Testis (tissue), 2 donors: Measurements from ENCODE around the gene ATF1.

Experiments used
- POLR2A ChIP-seq: fragments of 450-650 bp; IDR thresholded peaks from one replicate; pipeline ENCODE4 v1.6.1; 2017; ENCODE audit warnings: antibody characterized with exemption, mild to moderate bottlenecking, moderate library complexity
- TF ChIP-seq, protein P1 (sequence below), 3 experiments: fragments of 450-650 bp in 2 of 3; fragments of 200-600 bp in 1 of 3; sonication (generic) in 1 of 3; IDR thresholded peaks; one replicate each; pipeline ENCODE4 v1.5.1; 2016 to 2019; ENCODE audit warnings: antibody characterized with exemption in 3 of 3, mild to moderate bottlenecking in 2 of 3, moderate library complexity in 1 of 3

DNA sequence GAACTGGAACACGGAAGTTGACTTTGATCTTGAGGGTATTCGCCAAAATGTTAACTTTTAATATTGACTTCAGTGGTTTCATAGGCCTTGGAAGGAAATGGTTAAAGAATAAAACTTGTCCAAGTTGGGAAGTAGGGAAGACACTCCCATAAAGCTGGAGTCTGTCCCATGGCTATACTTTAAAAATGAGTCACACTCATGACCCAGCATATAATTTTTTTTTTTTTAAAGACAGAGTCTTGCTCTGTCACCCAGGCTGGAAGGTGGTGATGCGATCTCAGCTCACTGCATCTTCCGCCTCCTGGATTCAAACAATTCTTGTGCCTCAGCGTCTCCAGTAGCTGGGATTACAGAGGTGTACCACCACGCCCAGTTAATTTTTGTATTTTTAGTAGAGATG lies 98.4 kb downstream of the ATF1 start:
- TF ChIP-seq, protein P1, sequence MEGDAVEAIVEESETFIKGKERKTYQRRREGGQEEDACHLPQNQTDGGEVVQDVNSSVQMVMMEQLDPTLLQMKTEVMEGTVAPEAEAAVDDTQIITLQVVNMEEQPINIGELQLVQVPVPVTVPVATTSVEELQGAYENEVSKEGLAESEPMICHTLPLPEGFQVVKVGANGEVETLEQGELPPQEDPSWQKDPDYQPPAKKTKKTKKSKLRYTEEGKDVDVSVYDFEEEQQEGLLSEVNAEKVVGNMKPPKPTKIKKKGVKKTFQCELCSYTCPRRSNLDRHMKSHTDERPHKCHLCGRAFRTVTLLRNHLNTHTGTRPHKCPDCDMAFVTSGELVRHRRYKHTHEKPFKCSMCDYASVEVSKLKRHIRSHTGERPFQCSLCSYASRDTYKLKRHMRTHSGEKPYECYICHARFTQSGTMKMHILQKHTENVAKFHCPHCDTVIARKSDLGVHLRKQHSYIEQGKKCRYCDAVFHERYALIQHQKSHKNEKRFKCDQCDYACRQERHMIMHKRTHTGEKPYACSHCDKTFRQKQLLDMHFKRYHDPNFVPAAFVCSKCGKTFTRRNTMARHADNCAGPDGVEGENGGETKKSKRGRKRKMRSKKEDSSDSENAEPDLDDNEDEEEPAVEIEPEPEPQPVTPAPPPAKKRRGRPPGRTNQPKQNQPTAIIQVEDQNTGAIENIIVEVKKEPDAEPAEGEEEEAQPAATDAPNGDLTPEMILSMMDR (IDR thresholded peaks at IDR 0.05), result no peak
- TF ChIP-seq POLR2A, result no peak
